WTC11 (cell line): ENCODE data around the gene SLC28A1. TPM values are rescaled to one million over a fixed set of nuclear protein-coding genes. Genes with fewer than 3 reads are reported as not detected.

Source experiments
- ATAC-seq: fragments of 200-7000 bp; cut with Tn5 transposase; 2 replicates; pipeline ENCODE4 v1.10.0; 2021; ENCODE audit warnings: mild to moderate bottlenecking, moderate library complexity
- CTCF ChIA-PET: fragments of 300-600 bp; sonication (Branson Sonifier 250); formaldehyde crosslinking; loops from one replicate; lab custom pipeline; 2021; ENCODE audit warnings: antibody characterized with exemption; lab: Charles Lee
- POLR2A ChIA-PET: fragments of 350-600 bp; sonication (Branson Sonifier 250); formaldehyde crosslinking; loops from one replicate; lab custom pipeline; 2021; ENCODE audit warnings: antibody characterized with exemption; lab: Charles Lee
- DNase-seq: peaks from one replicate; pipeline ENCODE4 v3.0.0; 2021; ENCODE audit warnings: low spot score
- H3K27ac Mint-ChIP-seq: 2 replicates; pipeline ENCODE4 v1.8.0; 2021; ENCODE audit warnings: mixed read lengths
- H3K27me3 Mint-ChIP-seq: 2 replicates; pipeline ENCODE4 v1.8.0; 2021; ENCODE audit warnings: low read depth, mild to moderate bottlenecking, moderate library complexity, mixed read lengths
- H3K36me3 Mint-ChIP-seq: 2 replicates; pipeline ENCODE4 v1.8.0; 2021; ENCODE audit warnings: mixed read lengths
- H3K4me1 Mint-ChIP-seq: 2 replicates; pipeline ENCODE4 v1.8.0; 2022; ENCODE audit warnings: mixed read lengths
- H3K4me3 Mint-ChIP-seq: 2 replicates; pipeline ENCODE4 v1.8.0; 2021; ENCODE audit warnings: mild to moderate bottlenecking, moderate library complexity, mixed read lengths
- H3K9me3 Mint-ChIP-seq: 2 replicates; pipeline ENCODE4 v1.8.0; 2021; ENCODE audit warnings: mixed read lengths
- CBFB ChIP-seq: sonication (generic); formaldehyde crosslinking; IDR thresholded peaks from 2 replicates; pipeline ENCODE4 v1.8.1; 2022; ENCODE audit warnings: mild to moderate bottlenecking, low read depth, missing genetic modification reagents
- ELF4 ChIP-seq: sonication (generic); formaldehyde crosslinking; IDR thresholded peaks from 2 replicates; pipeline ENCODE4 v1.8.1; 2022; ENCODE audit warnings: low read depth, mild to moderate bottlenecking, moderate library complexity, missing genetic modification reagents
- ETV6 ChIP-seq: sonication (generic); formaldehyde crosslinking; IDR thresholded peaks from 2 replicates; pipeline ENCODE4 v1.8.1; 2022; ENCODE audit warnings: mild to moderate bottlenecking, missing genetic modification reagents
- JUN ChIP-seq: sonication (generic); formaldehyde crosslinking; IDR thresholded peaks from 2 replicates; pipeline ENCODE4 v1.8.0; 2023; ENCODE audit warnings: mild to moderate bottlenecking, missing genetic modification reagents
- MYBL2 ChIP-seq: sonication (generic); formaldehyde crosslinking; IDR thresholded peaks from 2 replicates; pipeline ENCODE4 v1.8.1; 2023; ENCODE audit warnings: mild to moderate bottlenecking, moderate library complexity, missing genetic modification reagents
- NFATC4 ChIP-seq: fragments of 250-450 bp; sonication (Bioruptor Pico); IDR thresholded peaks from 2 replicates; pipeline ENCODE4 v1.9.0; 2021; ENCODE audit warnings: mild to moderate bottlenecking
- NFE2L1 ChIP-seq: sonication (generic); formaldehyde crosslinking; IDR thresholded peaks from 2 replicates; pipeline ENCODE4 v1.8.1; 2023; ENCODE audit warnings: missing genetic modification reagents
- NR1H2 ChIP-seq: sonication (generic); formaldehyde crosslinking; IDR thresholded peaks from 2 replicates; pipeline ENCODE4 v1.9.0; 2021; ENCODE audit warnings: mild to moderate bottlenecking, moderate library complexity, missing genetic modification reagents
- PRRX2 ChIP-seq: fragments of 250-450 bp; sonication (Bioruptor Pico); IDR thresholded peaks from 2 replicates; pipeline ENCODE4 v1.8.0; 2021; ENCODE audit warnings: mild to moderate bottlenecking
- SOX15 ChIP-seq: fragments of 250-450 bp; sonication (Bioruptor Pico); IDR thresholded peaks from 2 replicates; pipeline ENCODE4 v1.9.0; 2021; ENCODE audit warnings: mild to moderate bottlenecking
- ZNF121 ChIP-seq: sonication (generic); formaldehyde crosslinking; IDR thresholded peaks from 2 replicates; pipeline ENCODE4 v1.8.0; 2023; ENCODE audit warnings: missing genetic modification reagents
- ZNF138 ChIP-seq: sonication (generic); formaldehyde crosslinking; conservative IDR thresholded peaks from 2 replicates; pipeline ENCODE4 v1.8.1; 2022; ENCODE audit warnings: mild to moderate bottlenecking, moderate library complexity, missing genetic modification reagents
- ZNF232 ChIP-seq: sonication (generic); formaldehyde crosslinking; IDR thresholded peaks from 2 replicates; pipeline ENCODE4 v1.8.0; 2022; ENCODE audit warnings: mild to moderate bottlenecking, missing genetic modification reagents
- ZNF423 ChIP-seq: fragments of 250-450 bp; sonication (Bioruptor Pico); IDR thresholded peaks from 2 replicates; pipeline ENCODE4 v2.1.2; 2022; ENCODE audit warnings: mild to moderate bottlenecking, moderate library complexity
- ZNF671 ChIP-seq: fragments of 250-450 bp; sonication (Bioruptor Pico); IDR thresholded peaks from 2 replicates; pipeline ENCODE4 v1.8.0; 2021; ENCODE audit warnings: mild to moderate bottlenecking
- total RNA-seq: library from RNA; stranded (reverse); gene quantifications from 3 replicates; pipeline ENCODE4 v1.2.3, GENCODE V29; 2021
- TF ChIP-seq, protein P1 (sequence below): sonication (generic); formaldehyde crosslinking; IDR thresholded peaks from 2 replicates; pipeline ENCODE4 v1.8.1; 2022; ENCODE audit warnings: low read depth, mild to moderate bottlenecking, moderate library complexity, missing genetic modification reagents, borderline replicate concordance
- TF ChIP-seq, protein P2 (sequence below): sonication (generic); formaldehyde crosslinking; IDR thresholded peaks from 2 replicates; pipeline ENCODE4 v1.8.0; 2022; ENCODE audit warnings: missing genetic modification reagents
- TF ChIP-seq, protein P3 (sequence below): sonication (generic); formaldehyde crosslinking; IDR thresholded peaks from 2 replicates; pipeline ENCODE4 v1.8.1; 2023; ENCODE audit warnings: mild to moderate bottlenecking, missing genetic modification reagents, moderate library complexity
- TF ChIP-seq, protein P4 (sequence below): sonication (generic); formaldehyde crosslinking; IDR thresholded peaks from 2 replicates; pipeline ENCODE4 v1.8.0; 2023; ENCODE audit warnings: mild to moderate bottlenecking, missing genetic modification reagents
- TF ChIP-seq, protein P5 (sequence below): sonication (generic); formaldehyde crosslinking; IDR thresholded peaks from 2 replicates; pipeline ENCODE4 v1.8.0; 2022; ENCODE audit warnings: mild to moderate bottlenecking, missing genetic modification reagents
- TF ChIP-seq, protein P6 (sequence below): sonication (generic); formaldehyde crosslinking; IDR thresholded peaks from 2 replicates; pipeline ENCODE4 v1.8.1; 2023; ENCODE audit warnings: mild to moderate bottlenecking, missing genetic modification reagents, moderate library complexity
- TF ChIP-seq, protein P7 (sequence below): sonication (generic); formaldehyde crosslinking; IDR thresholded peaks from 2 replicates; pipeline ENCODE4 v1.8.0; 2022; ENCODE audit warnings: mild to moderate bottlenecking, missing genetic modification reagents

The SLC28A1 gene
- total RNA-seq, 1 experiment from 2014 or later: not detected

DNA sequence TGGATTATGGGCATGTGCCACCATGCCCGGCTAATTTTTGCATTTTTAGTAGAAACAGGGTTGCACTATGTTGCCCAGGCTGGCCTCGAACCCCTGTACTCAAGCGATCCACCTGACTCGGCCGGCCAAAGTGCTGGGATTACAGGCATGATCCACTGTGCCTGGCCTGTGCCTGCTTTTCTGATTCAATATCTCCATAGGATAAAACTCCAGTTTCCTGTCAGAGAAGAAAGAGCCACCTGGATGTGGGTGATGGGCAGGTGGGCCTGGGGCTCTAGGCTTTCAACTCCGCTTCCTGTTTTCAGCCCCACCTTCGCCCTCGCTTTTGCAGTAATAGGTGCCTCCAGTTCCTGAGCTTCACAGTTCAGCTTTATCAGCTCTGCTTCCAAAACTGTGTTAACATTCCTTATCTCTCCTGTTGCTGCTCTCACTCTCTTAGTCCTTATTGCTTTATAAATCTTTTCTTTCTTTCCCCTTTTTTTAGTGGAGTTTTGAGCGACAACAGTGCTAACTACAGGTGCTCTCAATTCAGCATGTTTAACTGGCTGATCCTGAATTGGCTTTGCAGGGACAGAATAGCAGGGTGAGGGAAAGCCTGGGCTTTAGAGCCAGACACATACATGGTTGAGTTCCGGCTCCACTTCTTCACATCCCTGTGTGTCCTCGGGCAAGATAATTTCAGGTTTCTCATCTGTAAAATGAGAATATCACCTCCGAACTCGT is 76.1 kb downstream of the SLC28A1 start:
- CTCF ChIA-PET: interaction anchor here (1.0 to 1.4 kb wide), 2 partner anchors 32 to 84 kb away, joined by 3 to 5 read pairs; no protein-coding TSS in a partner anchor
- peak; percentile 80 for ATAC-seq
- Mint-ChIP-seq H3K27me3 (no peaks in the 10 kb centered on the region), H3K27ac (peak overlapping the region; percentile 82), H3K36me3 (peaks cover 5% of the 10 kb centered on the region), H3K4me3 (no peak overlapping the region), H3K9me3 (peaks cover 23% of the 10 kb centered on the region), H3K4me1 (peaks cover 37% of the 10 kb centered on the region)
- DNase-seq: peak; percentile 38
- TF ChIP-seq, protein P1, sequence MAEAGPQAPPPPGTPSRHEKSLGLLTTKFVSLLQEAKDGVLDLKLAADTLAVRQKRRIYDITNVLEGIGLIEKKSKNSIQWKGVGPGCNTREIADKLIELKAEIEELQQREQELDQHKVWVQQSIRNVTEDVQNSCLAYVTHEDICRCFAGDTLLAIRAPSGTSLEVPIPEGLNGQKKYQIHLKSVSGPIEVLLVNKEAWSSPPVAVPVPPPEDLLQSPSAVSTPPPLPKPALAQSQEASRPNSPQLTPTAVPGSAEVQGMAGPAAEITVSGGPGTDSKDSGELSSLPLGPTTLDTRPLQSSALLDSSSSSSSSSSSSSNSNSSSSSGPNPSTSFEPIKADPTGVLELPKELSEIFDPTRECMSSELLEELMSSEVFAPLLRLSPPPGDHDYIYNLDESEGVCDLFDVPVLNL (CRISPR knock-in tag): no peak
- no peak for TF ChIP-seq NFE2L1 (CRISPR knock-in tag)
- peak; percentile 81; the same call in 1 of the 2 replicates for TF ChIP-seq ZNF121
- TF ChIP-seq PRRX2: 0 out of 2 replicates have a peak, but pooled peaks have one; percentile 14
- TF ChIP-seq, protein P2, sequence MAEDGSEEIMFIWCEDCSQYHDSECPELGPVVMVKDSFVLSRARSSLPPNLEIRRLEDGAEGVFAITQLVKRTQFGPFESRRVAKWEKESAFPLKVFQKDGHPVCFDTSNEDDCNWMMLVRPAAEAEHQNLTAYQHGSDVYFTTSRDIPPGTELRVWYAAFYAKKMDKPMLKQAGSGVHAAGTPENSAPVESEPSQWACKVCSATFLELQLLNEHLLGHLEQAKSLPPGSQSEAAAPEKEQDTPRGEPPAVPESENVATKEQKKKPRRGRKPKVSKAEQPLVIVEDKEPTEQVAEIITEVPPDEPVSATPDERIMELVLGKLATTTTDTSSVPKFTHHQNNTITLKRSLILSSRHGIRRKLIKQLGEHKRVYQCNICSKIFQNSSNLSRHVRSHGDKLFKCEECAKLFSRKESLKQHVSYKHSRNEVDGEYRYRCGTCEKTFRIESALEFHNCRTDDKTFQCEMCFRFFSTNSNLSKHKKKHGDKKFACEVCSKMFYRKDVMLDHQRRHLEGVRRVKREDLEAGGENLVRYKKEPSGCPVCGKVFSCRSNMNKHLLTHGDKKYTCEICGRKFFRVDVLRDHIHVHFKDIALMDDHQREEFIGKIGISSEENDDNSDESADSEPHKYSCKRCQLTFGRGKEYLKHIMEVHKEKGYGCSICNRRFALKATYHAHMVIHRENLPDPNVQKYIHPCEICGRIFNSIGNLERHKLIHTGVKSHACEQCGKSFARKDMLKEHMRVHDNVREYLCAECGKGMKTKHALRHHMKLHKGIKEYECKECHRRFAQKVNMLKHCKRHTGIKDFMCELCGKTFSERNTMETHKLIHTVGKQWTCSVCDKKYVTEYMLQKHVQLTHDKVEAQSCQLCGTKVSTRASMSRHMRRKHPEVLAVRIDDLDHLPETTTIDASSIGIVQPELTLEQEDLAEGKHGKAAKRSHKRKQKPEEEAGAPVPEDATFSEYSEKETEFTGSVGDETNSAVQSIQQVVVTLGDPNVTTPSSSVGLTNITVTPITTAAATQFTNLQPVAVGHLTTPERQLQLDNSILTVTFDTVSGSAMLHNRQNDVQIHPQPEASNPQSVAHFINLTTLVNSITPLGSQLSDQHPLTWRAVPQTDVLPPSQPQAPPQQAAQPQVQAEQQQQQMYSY (CRISPR knock-in tag): peak; percentile 60; the same call in 1 of the 2 replicates
- TF ChIP-seq, protein P3, sequence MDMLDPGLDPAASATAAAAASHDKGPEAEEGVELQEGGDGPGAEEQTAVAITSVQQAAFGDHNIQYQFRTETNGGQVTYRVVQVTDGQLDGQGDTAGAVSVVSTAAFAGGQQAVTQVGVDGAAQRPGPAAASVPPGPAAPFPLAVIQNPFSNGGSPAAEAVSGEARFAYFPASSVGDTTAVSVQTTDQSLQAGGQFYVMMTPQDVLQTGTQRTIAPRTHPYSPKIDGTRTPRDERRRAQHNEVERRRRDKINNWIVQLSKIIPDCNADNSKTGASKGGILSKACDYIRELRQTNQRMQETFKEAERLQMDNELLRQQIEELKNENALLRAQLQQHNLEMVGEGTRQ (CRISPR knock-in tag): no peak
- TF ChIP-seq ETV6: no peak
- POLR2A ChIA-PET: no interaction called here

DNA sequence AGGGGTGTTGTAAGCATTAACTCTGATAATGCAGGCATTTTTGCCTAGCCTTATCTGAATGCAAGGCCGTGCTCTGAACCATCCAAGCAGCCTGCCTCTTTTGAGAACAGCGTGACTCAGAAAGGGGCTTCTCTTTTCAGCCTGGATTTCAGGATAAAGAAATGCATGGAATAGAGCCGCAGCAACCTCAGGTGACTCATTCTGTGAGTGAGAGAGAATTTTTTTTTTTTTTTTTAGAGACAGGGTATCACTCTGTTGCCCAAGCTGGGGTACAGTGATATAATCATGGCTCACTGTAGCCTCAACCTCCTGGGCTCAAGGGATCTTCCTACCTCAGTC is 76.6 kb downstream of the SLC28A1 start:
- Mint-ChIP-seq H3K9me3 (peaks cover 25% of the 10 kb centered on the region), H3K36me3 (peaks cover 5% of the 10 kb centered on the region), H3K27me3 (no peaks in the 10 kb centered on the region), H3K27ac (peak overlapping the region; percentile 82), H3K4me1 (peaks cover 32% of the 10 kb centered on the region), H3K4me3 (no peak overlapping the region)
- ChIA-PET CTCF (interaction anchor here (1.0 to 1.4 kb wide), 2 partner anchors 33 to 83 kb away, joined by 3 to 5 read pairs; no protein-coding TSS in a partner anchor), POLR2A (interaction anchor here (0.7 kb wide), 1 partner anchor 160 kb away, joined by 4 read pairs; no protein-coding TSS in a partner anchor)
- DNase-seq (no peak), ATAC-seq (peak; percentile 32)
- TF ChIP-seq NR1H2 (no peak), SOX15 (no peak), ZNF138 (CRISPR knock-in tag) (no peak), MYBL2 (CRISPR knock-in tag) (no peak), ZNF423 (CRISPR knock-in tag) (no peak), ZNF232 (CRISPR knock-in tag) (no peak), JUN (no peak), ZNF671 (CRISPR knock-in tag) (no peak), ETV6 (no peak), NFE2L1 (CRISPR knock-in tag) (no peak), NFATC4 (no peak), ELF4 (CRISPR knock-in tag) (no peak), CBFB (no peak)
- TF ChIP-seq, protein P4, sequence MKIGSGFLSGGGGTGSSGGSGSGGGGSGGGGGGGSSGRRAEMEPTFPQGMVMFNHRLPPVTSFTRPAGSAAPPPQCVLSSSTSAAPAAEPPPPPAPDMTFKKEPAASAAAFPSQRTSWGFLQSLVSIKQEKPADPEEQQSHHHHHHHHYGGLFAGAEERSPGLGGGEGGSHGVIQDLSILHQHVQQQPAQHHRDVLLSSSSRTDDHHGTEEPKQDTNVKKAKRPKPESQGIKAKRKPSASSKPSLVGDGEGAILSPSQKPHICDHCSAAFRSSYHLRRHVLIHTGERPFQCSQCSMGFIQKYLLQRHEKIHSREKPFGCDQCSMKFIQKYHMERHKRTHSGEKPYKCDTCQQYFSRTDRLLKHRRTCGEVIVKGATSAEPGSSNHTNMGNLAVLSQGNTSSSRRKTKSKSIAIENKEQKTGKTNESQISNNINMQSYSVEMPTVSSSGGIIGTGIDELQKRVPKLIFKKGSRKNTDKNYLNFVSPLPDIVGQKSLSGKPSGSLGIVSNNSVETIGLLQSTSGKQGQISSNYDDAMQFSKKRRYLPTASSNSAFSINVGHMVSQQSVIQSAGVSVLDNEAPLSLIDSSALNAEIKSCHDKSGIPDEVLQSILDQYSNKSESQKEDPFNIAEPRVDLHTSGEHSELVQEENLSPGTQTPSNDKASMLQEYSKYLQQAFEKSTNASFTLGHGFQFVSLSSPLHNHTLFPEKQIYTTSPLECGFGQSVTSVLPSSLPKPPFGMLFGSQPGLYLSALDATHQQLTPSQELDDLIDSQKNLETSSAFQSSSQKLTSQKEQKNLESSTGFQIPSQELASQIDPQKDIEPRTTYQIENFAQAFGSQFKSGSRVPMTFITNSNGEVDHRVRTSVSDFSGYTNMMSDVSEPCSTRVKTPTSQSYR (CRISPR knock-in tag): no peak
- TF ChIP-seq, protein P5, sequence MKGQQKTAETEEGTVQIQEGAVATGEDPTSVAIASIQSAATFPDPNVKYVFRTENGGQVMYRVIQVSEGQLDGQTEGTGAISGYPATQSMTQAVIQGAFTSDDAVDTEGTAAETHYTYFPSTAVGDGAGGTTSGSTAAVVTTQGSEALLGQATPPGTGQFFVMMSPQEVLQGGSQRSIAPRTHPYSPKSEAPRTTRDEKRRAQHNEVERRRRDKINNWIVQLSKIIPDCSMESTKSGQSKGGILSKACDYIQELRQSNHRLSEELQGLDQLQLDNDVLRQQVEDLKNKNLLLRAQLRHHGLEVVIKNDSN (CRISPR knock-in tag): no peak
- TF ChIP-seq, protein P6, sequence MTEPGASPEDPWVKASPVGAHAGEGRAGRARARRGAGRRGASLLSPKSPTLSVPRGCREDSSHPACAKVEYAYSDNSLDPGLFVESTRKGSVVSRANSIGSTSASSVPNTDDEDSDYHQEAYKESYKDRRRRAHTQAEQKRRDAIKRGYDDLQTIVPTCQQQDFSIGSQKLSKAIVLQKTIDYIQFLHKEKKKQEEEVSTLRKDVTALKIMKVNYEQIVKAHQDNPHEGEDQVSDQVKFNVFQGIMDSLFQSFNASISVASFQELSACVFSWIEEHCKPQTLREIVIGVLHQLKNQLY (CRISPR knock-in tag): no peak
- TF ChIP-seq, protein P7, sequence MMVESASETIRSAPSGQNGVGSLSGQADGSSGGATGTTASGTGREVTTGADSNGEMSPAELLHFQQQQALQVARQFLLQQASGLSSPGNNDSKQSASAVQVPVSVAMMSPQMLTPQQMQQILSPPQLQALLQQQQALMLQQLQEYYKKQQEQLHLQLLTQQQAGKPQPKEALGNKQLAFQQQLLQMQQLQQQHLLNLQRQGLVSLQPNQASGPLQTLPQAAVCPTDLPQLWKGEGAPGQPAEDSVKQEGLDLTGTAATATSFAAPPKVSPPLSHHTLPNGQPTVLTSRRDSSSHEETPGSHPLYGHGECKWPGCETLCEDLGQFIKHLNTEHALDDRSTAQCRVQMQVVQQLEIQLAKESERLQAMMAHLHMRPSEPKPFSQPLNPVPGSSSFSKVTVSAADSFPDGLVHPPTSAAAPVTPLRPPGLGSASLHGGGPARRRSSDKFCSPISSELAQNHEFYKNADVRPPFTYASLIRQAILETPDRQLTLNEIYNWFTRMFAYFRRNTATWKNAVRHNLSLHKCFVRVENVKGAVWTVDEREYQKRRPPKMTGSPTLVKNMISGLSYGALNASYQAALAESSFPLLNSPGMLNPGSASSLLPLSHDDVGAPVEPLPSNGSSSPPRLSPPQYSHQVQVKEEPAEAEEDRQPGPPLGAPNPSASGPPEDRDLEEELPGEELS: no peak
